ENCODE measurements around the gene RAB3C.

RAB3C gene

DNA sequence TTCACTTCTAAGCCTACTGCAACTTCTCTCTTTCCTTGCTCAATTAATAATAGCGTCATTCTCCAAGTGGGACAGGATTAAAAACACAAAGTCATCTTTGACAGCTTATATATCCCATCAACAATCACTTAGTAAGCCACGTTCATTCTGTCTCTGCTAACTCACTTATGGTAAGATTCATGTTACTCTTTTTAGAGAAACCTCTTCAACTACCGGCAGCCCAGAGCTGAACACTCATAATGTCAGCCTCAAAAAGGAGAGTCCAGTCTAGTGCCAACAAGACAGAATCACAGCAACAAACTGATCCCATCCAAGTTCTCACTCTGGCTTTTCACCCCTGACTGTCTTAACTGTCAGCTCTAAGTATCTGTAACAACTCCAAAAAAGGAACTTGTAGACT lies 196.0 kb downstream of the RAB3C start:
- ChIA-PET POLR2A (no interaction called here), CTCF (no interaction called here)
- DNase-seq (ENCODE audit: extremely low spot score), result no peak
- TF ChIP-seq L3MBTL2 (conservative IDR thresholded peaks at IDR 0.05) (no peak), SUZ12 (IDR thresholded peaks at IDR 0.05) (no peak), ZNF384 (IDR thresholded peaks at IDR 0.05) (no peak), BHLHE40 (IDR thresholded peaks at IDR 0.05; ENCODE audit: borderline replicate concordance) (no peak), FOXM1 (IDR thresholded peaks at IDR 0.05; ENCODE audit: borderline replicate concordance) (no peak), ELF4 (IDR thresholded peaks at IDR 0.05) (no peak), TARDBP (IDR thresholded peaks at IDR 0.05) (no peak)

DNA sequence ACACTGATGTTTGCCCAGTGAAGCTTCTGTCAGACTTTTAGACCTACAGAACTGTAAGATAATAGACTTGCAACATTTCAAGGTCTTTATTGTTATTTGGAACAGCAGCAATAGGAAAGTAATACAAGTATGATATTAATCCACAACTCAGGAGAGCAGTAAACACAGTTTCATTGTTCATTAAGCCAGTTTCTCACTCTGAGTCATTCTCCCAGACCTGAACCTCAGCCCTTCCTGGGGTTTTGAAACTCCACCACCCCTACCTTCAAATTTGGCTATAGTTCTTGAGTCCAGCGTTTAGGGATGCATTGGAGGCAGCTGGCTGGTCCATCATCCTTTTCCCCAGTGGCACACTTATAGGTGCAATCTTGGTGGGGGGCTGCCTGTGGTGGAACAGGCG lies 203.2 kb downstream of the RAB3C start:
- ChIA-PET CTCF (no interaction called here), POLR2A (no interaction called here)
- TF ChIP-seq HDGF (IDR thresholded peaks at IDR 0.05; ENCODE audit: borderline replicate concordance) (no peak), SP1 (IDR thresholded peaks at IDR 0.05) (no peak), BHLHE40 (IDR thresholded peaks at IDR 0.05; ENCODE audit: borderline replicate concordance) (no peak), CTBP1 (IDR thresholded peaks at IDR 0.05; ENCODE audit: borderline replicate concordance) (no peak), SUZ12 (IDR thresholded peaks at IDR 0.05) (no peak)
- TF ChIP-seq, protein P1, sequence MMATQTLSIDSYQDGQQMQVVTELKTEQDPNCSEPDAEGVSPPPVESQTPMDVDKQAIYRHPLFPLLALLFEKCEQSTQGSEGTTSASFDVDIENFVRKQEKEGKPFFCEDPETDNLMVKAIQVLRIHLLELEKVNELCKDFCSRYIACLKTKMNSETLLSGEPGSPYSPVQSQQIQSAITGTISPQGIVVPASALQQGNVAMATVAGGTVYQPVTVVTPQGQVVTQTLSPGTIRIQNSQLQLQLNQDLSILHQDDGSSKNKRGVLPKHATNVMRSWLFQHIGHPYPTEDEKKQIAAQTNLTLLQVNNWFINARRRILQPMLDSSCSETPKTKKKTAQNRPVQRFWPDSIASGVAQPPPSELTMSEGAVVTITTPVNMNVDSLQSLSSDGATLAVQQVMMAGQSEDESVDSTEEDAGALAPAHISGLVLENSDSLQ (IDR thresholded peaks at IDR 0.05), result no peak
- no peak for DNase-seq (ENCODE audit: extremely low spot score)

DNA sequence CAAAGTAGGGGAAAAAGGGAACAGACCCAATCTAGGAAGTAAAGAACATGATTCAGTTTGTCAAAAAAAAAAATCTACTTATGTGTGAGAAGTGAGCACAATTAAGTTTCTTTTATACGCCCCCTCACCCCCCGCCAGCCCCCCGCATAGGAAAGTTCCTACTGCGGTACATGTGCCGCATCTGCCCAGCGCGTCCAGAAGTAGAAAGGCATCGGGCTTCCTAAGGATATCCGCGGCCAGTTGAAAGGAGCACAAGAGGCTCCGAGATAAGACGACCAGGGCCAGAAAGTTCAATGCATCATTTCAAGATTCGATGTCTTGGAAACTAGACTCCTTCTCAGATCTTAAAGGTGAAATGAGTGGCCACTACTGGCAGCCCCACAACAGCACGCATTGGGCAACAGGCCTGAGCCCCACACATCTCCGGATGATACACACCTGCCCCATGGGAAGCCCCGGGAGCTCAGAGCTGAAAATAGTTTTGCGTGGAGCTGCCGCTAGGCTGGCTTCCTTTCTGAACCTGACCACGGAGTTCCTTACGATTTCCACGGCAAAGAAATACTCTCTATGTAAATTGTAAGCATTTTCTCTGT lies 203.9 kb downstream of the RAB3C start:
- TF ChIP-seq SUZ12 (IDR thresholded peaks at IDR 0.05) (no peak), HDGF (IDR thresholded peaks at IDR 0.05; ENCODE audit: borderline replicate concordance) (no peak), SP1 (IDR thresholded peaks at IDR 0.05) (no peak), NFRKB (IDR thresholded peaks at IDR 0.05) (no peak), ZNF384 (IDR thresholded peaks at IDR 0.05) (no peak), BHLHE40 (IDR thresholded peaks at IDR 0.05; ENCODE audit: borderline replicate concordance) (no peak), FOXK2 (IDR thresholded peaks at IDR 0.05) (no peak), CTBP1 (IDR thresholded peaks at IDR 0.05; ENCODE audit: borderline replicate concordance) (no peak)
- TF ChIP-seq, protein P1 (IDR thresholded peaks at IDR 0.05), result no peak
- ChIA-PET POLR2A (no interaction called here), CTCF (no interaction called here)
- DNase-seq (ENCODE audit: extremely low spot score), result no peak

DNA sequence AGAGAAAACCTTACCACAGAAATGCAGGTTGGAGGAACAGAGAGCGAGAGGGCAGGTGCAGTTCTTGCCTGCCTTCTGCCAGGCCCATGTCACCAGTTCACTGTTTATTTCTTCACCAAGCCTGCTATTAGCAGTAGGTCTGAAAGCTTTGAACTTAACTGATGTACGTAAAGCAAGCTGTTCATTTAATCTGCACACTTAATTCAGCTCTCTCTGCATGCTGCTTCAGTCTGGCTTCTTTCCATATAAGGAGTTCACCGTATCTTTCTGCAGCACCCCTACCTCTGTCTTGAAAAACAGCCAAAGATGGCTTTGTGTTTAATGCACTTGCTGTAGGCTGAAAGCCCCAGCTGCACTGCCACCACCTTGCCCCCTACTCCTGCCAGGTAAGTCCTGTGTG lies 205.1 kb downstream of the RAB3C start:
- POLR2A ChIA-PET, result no interaction called here
- DNase-seq (ENCODE audit: extremely low spot score), result no peak
- TF ChIP-seq SP1 (IDR thresholded peaks at IDR 0.05) (no peak), BHLHE40 (IDR thresholded peaks at IDR 0.05; ENCODE audit: borderline replicate concordance) (no peak), L3MBTL2 (conservative IDR thresholded peaks at IDR 0.05) (no peak), SUZ12 (IDR thresholded peaks at IDR 0.05) (no peak)
- CTCF ChIA-PET, result interaction anchor here (0.6 kb wide), 1 partner anchor 26 kb away, joined by 6 read pairs; no protein-coding TSS in a partner anchor

DNA sequence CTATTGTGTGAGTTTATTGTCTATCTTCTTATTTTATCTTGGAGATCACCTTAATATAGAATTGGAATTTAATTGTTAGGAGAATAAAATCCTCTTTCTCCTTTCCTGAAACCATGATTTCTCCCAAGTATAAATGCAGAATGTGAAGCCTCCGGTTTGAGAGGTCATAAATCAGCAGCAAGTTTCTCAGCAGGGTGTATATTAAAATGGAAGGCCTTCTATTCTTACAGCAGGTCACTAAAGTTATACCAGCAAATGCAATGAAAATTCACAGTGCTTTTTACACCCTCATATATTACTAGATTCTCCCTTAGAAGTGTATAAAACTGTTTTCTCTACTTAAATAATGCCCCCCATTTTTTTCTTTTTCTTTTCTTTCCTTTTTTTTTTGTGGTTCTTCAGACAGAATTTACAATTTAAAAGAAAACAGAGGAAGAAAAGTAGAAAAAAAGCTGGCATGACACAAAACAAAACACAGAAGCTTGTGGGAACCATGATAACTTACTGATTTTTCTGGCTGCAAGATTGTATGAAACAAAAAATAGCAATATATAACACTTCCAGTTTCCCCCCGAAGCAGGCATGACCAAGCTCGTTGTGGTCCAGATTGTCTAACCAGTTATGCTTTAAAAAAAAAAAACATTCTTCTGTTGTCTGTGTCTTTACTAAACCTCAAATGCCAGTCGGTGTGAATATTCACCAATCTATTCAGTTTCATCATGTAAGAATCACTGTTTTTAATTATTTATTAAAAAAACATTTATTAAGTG lies 211.2 kb downstream of the RAB3C start:
- TF ChIP-seq, protein P1 (IDR thresholded peaks at IDR 0.05), result peak; percentile 75
- TF ChIP-seq FOXM1 (IDR thresholded peaks at IDR 0.05; ENCODE audit: borderline replicate concordance), result no peak
- POLR2A ChIA-PET, result no interaction called here
- DNase-seq (ENCODE audit: extremely low spot score), result peak; percentile 10
- CTCF ChIA-PET, result interaction anchor here (0.5 to 1.1 kb wide), 2 partner anchors 56 to 392 kb away, joined by 3 read pairs; no protein-coding TSS in a partner anchor

DNA sequence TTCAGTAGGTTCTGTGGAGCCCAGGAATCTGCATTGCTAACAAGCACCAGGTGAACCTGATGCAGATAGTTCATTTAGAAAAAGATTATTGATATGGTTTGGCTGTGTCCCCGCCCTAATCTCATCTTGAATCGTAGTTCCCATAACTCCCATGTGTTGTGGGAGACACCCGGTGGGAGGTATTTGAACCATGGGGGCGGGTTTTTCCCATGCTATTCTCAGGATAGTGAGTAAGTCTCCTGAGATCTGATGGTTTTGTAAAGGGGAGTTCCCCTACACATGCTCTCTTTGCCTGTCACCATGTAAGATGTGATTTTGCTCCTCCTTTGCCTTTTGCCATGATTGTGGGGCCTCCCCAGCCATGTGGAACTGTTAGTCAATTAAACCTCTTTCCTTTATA lies 212.0 kb downstream of the RAB3C start:
- ChIA-PET CTCF (no interaction called here), POLR2A (no interaction called here)
- no peak for TF ChIP-seq TARDBP (IDR thresholded peaks at IDR 0.05)
- no peak for TF ChIP-seq L3MBTL2 (conservative IDR thresholded peaks at IDR 0.05)
- TF ChIP-seq ZNF384 (IDR thresholded peaks at IDR 0.05), result no peak
- TF ChIP-seq SUZ12 (IDR thresholded peaks at IDR 0.05), result no peak
- TF ChIP-seq LEF1 (IDR thresholded peaks at IDR 0.05; ENCODE audit: borderline replicate concordance), result no peak
- TF ChIP-seq ARNT (IDR thresholded peaks at IDR 0.05), result no peak
- TF ChIP-seq ELF4 (IDR thresholded peaks at IDR 0.05), result no peak
- DNase-seq (ENCODE audit: extremely low spot score), result no peak

DNA sequence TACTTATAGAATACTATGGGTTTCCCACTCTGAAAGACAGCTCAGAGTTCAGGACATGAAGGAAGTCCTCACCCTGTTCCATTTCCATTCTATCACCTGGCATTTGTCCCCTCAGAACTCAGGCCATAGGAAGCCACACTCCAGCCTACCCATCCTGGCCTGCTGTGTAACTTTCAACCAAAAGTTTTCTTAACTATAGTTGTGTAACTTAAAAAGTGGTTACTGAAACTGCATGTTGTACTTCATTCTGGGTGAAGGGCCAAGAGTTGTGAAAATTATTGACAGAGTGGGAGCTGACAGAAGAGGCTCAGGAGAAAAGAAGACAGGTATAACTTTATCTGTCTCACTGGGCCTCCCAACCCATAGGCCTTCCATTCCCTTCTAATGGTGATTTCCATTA lies 212.5 kb downstream of the RAB3C start:
- ChIA-PET CTCF (no interaction called here), POLR2A (no interaction called here)
- TF ChIP-seq FOXM1 (IDR thresholded peaks at IDR 0.05; ENCODE audit: borderline replicate concordance) (no peak), HDGF (IDR thresholded peaks at IDR 0.05; ENCODE audit: borderline replicate concordance) (no peak), ARNT (IDR thresholded peaks at IDR 0.05) (no peak), SUZ12 (IDR thresholded peaks at IDR 0.05) (no peak), BHLHE40 (IDR thresholded peaks at IDR 0.05; ENCODE audit: borderline replicate concordance) (no peak), ELF4 (IDR thresholded peaks at IDR 0.05) (no peak), NFRKB (IDR thresholded peaks at IDR 0.05) (no peak), FOXA1 (IDR thresholded peaks at IDR 0.05) (no peak), TARDBP (IDR thresholded peaks at IDR 0.05) (no peak)
- no peak for DNase-seq (ENCODE audit: extremely low spot score)

Data from HEK293T (cell line).